GM21723 (cell line): ENCODE data around the gene INPP5E.

Experiments used
- ATAC-seq: cut with Tn5 transposase; IDR thresholded peaks from one replicate; pipeline ENCODE4 v1.9.1; 2021; ENCODE audit warnings: mild to moderate bottlenecking, moderate library complexity; ENCODE audit not compliant: unreplicated experiment

The INPP5E gene

DNA sequence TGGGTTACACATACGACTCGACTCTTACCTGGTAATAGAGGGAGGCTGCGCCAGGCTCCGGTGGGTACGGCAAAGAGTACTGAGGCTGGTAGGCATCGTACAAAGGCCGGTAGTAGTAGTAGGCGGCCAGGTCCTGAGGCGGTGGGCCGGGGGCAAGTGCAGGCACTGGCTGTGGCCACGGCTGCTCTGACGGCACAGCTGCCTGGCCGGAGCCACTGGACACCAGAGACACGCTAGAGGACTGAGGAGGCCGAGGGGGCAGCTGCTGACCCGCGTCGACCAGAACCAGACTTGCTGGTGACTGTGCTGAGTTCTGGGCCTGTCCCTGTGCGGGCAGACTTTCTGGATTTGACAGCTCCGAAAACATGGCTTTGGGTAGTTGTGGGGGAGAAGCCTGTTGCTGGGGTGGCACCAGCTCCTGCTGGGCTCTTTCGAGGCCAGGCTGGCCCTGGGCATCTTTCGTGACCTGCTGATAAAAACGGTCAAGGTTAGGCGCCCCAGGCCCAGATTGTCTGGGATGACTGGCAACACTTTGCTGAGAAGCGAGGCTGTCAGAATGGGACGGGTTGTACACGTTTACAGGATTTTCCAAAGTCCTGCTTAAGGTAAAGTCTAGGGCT lies 34.5 kb upstream of the INPP5E start:
- no peak for ATAC-seq

DNA sequence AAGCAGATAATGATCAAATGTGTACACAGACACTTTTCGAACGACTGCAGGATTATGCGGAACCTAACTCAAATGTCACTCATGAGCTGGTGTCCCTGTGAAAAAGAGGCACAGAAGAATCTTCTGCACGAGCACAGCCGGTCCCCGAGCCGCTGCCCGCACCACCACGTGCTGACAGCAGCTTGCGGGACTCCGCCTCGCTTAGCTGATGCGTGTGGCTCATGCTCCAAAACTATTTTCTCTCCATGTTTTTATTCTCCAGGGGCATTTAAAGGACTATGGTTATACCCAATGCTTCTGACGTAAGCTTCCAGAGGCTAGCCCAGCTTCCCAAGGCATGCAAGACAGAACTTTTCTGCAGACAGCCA lies 33.7 kb upstream of the INPP5E start:
- no peak for ATAC-seq

GRCh38 chr9:136472640-136473353 lies 33.2 kb upstream of the INPP5E start:
- no peak for ATAC-seq

GRCh38 chr9:136471802-136472487 lies 32.3 kb upstream of the INPP5E start:
- ATAC-seq, result no peak

- no peak for ATAC-seq
These were observed 31.3 kb upstream of the INPP5E start for GRCh38 chr9:136470792-136471469.

DNA sequence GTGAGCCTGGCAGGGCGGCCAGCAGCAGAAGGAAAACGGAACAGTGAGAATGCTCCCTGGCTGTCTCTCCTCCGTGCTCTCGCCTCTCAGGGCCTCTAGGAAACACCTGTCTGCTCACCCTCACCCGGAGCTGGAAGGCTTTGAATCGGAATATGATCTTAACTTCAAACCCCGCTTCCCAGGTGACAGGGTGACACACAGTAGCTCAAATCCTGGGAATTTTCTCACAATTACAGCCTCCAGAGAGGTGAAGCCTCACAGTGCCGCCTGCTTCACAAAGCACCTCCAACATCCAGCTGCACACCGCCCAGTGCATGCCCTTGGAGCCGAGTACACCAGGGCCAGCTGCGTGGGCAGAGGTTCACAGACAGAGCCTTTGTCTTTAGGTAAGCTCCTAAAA lies 30.7 kb upstream of the INPP5E start:
- ATAC-seq, result no peak

- no peak for ATAC-seq
These were observed 28.1 kb upstream of the INPP5E start for GRCh38 chr9:136467766-136468165.

- ATAC-seq, result no peak
These were observed 26.5 kb upstream of the INPP5E start for GRCh38 chr9:136466155-136466541.

- no peak for ATAC-seq
These were observed 26.0 kb upstream of the INPP5E start for GRCh38 chr9:136465500-136466154.

GRCh38 chr9:136464241-136464640 lies 24.6 kb upstream of the INPP5E start:
- no peak for ATAC-seq

DNA sequence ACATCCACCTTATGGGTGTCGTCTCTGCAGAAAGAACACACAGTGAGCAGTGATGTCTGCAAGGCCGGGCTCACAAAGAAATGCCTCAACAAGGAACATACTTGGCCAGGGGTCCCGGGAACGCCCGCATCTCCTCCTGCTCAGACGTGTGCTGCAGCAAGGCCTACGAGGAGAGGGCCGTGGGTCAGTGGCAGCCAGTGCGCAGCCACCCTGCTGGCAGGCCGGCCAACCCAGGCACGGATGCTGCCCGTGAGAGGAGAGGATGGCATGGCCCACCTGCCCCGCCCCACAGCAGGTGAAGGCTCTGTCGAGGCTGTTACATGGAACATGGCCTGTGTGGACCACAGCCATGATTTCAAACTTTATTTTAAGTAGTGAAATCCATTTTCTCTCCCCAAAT lies 23.9 kb upstream of the INPP5E start:
- ATAC-seq, result no peak

- no peak for ATAC-seq
These were observed 23.0 kb upstream of the INPP5E start for GRCh38 chr9:136462664-136463063.

- ATAC-seq, result no peak
These were observed 21.2 kb upstream of the INPP5E start for GRCh38 chr9:136460772-136461325.

- no peak for ATAC-seq
These were observed 19.8 kb upstream of the INPP5E start for GRCh38 chr9:136459425-136459824.

DNA sequence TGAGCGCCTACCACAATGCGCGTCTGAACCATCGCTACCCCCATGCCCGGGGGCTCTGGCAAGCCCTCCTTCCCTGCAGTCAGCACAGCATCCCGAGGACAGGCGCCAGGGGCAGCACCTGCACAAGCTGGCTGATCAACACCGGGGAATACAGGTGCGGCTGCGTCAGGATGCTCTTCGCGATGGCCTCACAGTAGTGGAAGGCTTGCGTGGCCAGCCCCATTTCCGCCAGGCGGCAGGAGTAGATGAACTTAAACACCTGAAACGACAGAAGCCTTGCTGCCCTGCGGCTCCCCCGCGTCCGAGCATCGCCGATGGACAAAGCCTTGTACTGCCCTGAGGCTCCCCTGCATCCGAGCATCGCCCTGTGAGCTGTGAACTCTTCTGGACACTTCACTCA lies 17.7 kb upstream of the INPP5E start:
- ATAC-seq, result no peak

- ATAC-seq, result no peak
These were observed 16.6 kb upstream of the INPP5E start for GRCh38 chr9:136456258-136456657.

DNA sequence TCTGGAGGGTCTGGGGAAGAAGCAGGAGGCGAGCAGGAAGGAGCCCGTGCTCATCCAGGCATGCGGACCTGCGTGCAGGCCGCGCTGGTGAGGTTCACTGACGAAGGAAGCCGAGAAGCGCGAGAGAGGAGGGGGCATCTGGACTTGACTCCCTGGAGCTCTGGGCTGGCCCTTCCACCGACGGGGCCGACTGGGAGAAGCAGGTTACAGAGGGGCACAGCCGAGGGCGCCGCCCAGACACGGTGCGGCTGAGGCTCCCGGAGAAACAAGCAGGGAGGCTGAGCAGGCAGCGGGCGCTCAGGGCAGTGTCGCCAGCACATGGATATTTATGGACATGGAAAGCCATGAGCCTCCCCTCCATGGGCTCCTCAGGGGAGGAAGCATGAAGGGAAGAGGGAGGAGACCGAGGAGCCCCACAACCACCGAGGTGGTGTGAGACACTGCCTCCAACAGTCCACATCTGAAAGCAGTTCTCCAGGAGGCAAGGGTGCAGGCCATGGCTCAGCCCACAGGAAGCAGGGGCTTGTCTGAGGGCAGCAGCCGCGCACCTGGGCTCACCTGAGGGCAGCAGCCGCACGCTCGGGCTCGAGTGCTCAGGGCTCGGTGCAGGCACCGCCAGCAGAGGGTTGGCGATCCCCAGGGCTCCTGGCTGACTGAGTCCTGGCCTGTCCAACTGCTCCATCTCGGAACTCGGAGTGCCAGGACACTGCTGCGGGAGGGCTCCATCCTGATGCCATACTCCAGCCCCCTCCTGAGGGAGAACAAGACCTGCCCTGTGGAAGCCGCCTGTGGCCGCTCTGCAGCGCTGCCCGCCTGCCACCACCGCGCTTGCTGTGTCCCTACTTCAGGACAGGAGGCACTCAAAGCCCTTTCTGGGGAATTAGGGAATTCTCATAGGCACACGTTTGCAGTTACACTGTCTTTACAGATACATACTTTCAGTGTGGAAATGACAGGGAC lies 15.7 kb upstream of the INPP5E start:
- ATAC-seq, result no peak

GRCh38 chr9:136454026-136454796 lies 14.6 kb upstream of the INPP5E start:
- no peak for ATAC-seq

DNA sequence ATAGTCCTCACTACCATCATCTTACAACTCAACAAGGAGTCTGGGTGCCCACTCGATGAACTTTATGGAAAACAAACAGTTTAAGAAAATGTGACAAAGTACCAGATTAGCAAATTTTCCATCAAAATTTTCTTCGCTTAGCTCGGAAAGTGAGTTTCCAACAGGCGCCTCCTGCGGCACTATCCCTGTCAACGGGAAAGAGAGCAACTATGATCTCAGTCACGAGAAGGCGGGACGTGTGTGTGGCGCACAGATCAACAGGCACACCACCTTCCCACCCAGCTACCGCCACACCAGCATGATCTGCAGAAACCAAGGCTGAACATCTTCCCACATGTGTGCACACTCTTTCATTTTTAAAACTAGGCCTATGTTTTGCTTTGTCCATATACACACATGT lies 13.7 kb upstream of the INPP5E start:
- no peak for ATAC-seq
